ENCODE measurements around the gene ZNF593. TPM values are rescaled to one million over a fixed set of nuclear protein-coding genes. Genes with fewer than 3 reads are reported as not detected.

The ZNF593 gene
- total and polyA plus RNA-seq, 2 of the 13 experiments (the other 11 are each of a cell fraction or from before 2014, with no cell fraction given) = 37.3 to 55.8 TPM

GRCh38 chr1:26213335-26213905 lies 43.7 kb downstream of the ZNF593 start:
- BruUV-seq (replicated peaks) = no TSS peak
- no peak overlapping the region for H2AFZ ChIP-seq (ENCODE audit: low read length)
- no peak for DNase-seq (ENCODE audit: low spot score)

GRCh38 chr1:26215246-26215645 lies 45.5 kb downstream of the ZNF593 start:
- POLR2A ChIA-PET = no interaction called here
- intact Hi-C loops (cut with micrococcal nuclease; ENCODE audit: unreplicated experiment) (no loop called here), in situ Hi-C loops (cut with HindIII; ENCODE audit: extremely low pct_ligation_motif_present, low pct_unique_long_range_greater_than_20kb) (no loop called here)
- TF ChIP-seq ZBTB10 (CRISPR knock-in tag; IDR thresholded peaks at IDR 0.05; ENCODE audit: borderline replicate concordance) (no peak), ZFP37 (CRISPR knock-in tag; IDR thresholded peaks at IDR 0.05; ENCODE audit: borderline replicate concordance) (no peak), MLLT10 (CRISPR knock-in tag; IDR thresholded peaks at IDR 0.05) (no peak), PHF8 (CRISPR knock-in tag; IDR thresholded peaks at IDR 0.05) (no peak), ZNF687 (CRISPR knock-in tag; IDR thresholded peaks at IDR 0.05) (no peak), MZF1 (CRISPR knock-in tag; IDR thresholded peaks at IDR 0.05; ENCODE audit: borderline replicate concordance) (no peak), TBX3 (IDR thresholded peaks at IDR 0.05; ENCODE audit: borderline replicate concordance) (no peak), ZNF567 (CRISPR knock-in tag; IDR thresholded peaks at IDR 0.05; ENCODE audit: borderline replicate concordance) (no peak), ZNF138 (CRISPR knock-in tag; IDR thresholded peaks at IDR 0.05; ENCODE audit: low read depth) (no peak), NAIF1 (CRISPR knock-in tag; IDR thresholded peaks at IDR 0.05; ENCODE audit: borderline replicate concordance) (no peak), ZNF569 (CRISPR knock-in tag; IDR thresholded peaks at IDR 0.05; ENCODE audit: borderline replicate concordance) (no peak)

More at GRCh38 chr1:26213335-26213905, 43.7 kb downstream of the ZNF593 start:
- FAIRE-seq = no peak
- WGBS (ENCODE audit: low lambda C conversion rate) = 32% methylated on average over 6 of the region's 6 CpGs
- H3K9me3 ChIP-seq (ENCODE audit: low read length) = no peaks in the 10 kb centered on the region
- no peak for ATAC-seq
- in situ Hi-C loops (cut with HindIII; ENCODE audit: extremely low pct_ligation_motif_present, low pct_unique_long_range_greater_than_20kb) = no loop called here
- CTCF ChIA-PET (ENCODE audit: low intra/inter-chr PET ratio, low total read pairs) = no interaction called here
- H3K9ac ChIP-seq (ENCODE audit: insufficient read depth, low read depth, low read length) = no peak overlapping the region
- POLR2A ChIA-PET = interaction anchor here (0.7 kb wide), 1 partner anchor 43 kb away, joined by 3 read pairs; no protein-coding TSS in a partner anchor
- intact Hi-C loops (cut with micrococcal nuclease; ENCODE audit: unreplicated experiment) = no loop called here
- peaks cover 0 to 6% of the 10 kb centered on the region in 2 experiments; a peak in 2 of 5 replicates for H3K27me3 ChIP-seq (ENCODE audit: control insufficient read depth in 1 of 2, insufficient read depth in 2 of 2, low read length in 2 of 2)
- TF ChIP-seq MEIS1 (CRISPR knock-in tag; IDR thresholded peaks at IDR 0.05; ENCODE audit: borderline replicate concordance) = no peak
- no peak overlapping the region for H3K4me2 ChIP-seq (ENCODE audit: low read depth, low read length)
- no peaks in the 10 kb centered on the region for H3K36me3 ChIP-seq (replicated peaks in 1 of 2; ENCODE audit: control insufficient read depth in 1 of 2, insufficient read depth in 2 of 2, low read length in 2 of 2)
- H3K27ac ChIP-seq (ENCODE audit: extremely low read length, insufficient read depth, low read length) = no peak overlapping the region
- H3K4me3 ChIP-seq (replicated peaks in 1 of 3; ENCODE audit: insufficient read depth in 1 of 3, low read depth in 2 of 3, low read length in 3 of 3) = no peak overlapping the region
- no peaks in the 10 kb centered on the region for H3K4me1 ChIP-seq (ENCODE audit: insufficient read depth, low read length)
- H4K20me1 ChIP-seq (ENCODE audit: insufficient read depth, low read length) = no peaks in the 10 kb centered on the region
- no peaks in the 10 kb centered on the region for H3K79me2 ChIP-seq (ENCODE audit: insufficient read depth, low read length)

More at GRCh38 chr1:26215246-26215645, 45.5 kb downstream of the ZNF593 start:
- Histone ChIP-seq H3K9me3 (ENCODE audit: low read length) (no peaks in the 10 kb centered on the region), H3K36me3 (replicated peaks in 1 of 2; ENCODE audit: control insufficient read depth in 1 of 2, insufficient read depth in 2 of 2, low read length in 2 of 2) (no peaks in the 10 kb centered on the region), H2AFZ (ENCODE audit: low read length) (no peak overlapping the region), H3K4me3 (replicated peaks in 1 of 3; ENCODE audit: insufficient read depth in 1 of 3, low read depth in 2 of 3, low read length in 3 of 3) (no peak overlapping the region), H3K79me2 (ENCODE audit: insufficient read depth, low read length) (no peaks in the 10 kb centered on the region), H3K27ac (ENCODE audit: extremely low read length, insufficient read depth, low read length) (no peak overlapping the region), H4K20me1 (ENCODE audit: insufficient read depth, low read length) (no peaks in the 10 kb centered on the region), H3K4me2 (ENCODE audit: low read depth, low read length) (no peak overlapping the region), H3K9ac (ENCODE audit: insufficient read depth, low read depth, low read length) (no peak overlapping the region), H3K27me3 (ENCODE audit: control insufficient read depth in 1 of 2, insufficient read depth in 2 of 2, low read length in 2 of 2) (peaks cover 0 to 6% of the 10 kb centered on the region in 2 experiments; a peak in 2 of 5 replicates), H3K4me1 (ENCODE audit: insufficient read depth, low read length) (no peaks in the 10 kb centered on the region)
- no peak for ATAC-seq
- FAIRE-seq = no peak
- 13% methylated on average over 3 of the region's 3 CpGs for WGBS (ENCODE audit: low lambda C conversion rate)
- no peak for DNase-seq (ENCODE audit: low spot score)
- CTCF ChIA-PET (ENCODE audit: low intra/inter-chr PET ratio, low total read pairs) = no interaction called here
- BruUV-seq (replicated peaks) = no TSS peak
